ENCODE results near the gene SIPA1L3. TPM values are rescaled to one million over a fixed set of nuclear protein-coding genes. Genes with fewer than 3 reads are reported as not detected.

SIPA1L3 gene
- total RNA-seq, 1 donor from 2014 or later: 27.1 TPM

- H3K4me1 ChIP-seq: no peaks in the 10 kb centered on the region
- no peaks in the 10 kb centered on the region for H3K27me3 ChIP-seq
- no peak overlapping the region for H3K27ac ChIP-seq
- intact Hi-C loops (cut with DNase I): no loop called here
- H3K4me3 ChIP-seq: no peak overlapping the region
- H3K36me3 ChIP-seq: peaks cover 16 to 19% of the 10 kb centered on the region in 2 donors
- no peak for DNase-seq (ENCODE audit: low spot score in 2 of 2)
- no peaks in the 10 kb centered on the region for H3K9me3 ChIP-seq
- TF ChIP-seq CTCF (IDR thresholded peaks at IDR 0.05): no peak
Observed at GRCh38 chr19:38190061-38190460, 283.1 kb downstream of the SIPA1L3 start.

GRCh38 chr19:38190793-38191192 lies 283.8 kb downstream of the SIPA1L3 start:
- no peaks in the 10 kb centered on the region for H3K27me3 ChIP-seq
- no peak for TF ChIP-seq CTCF (IDR thresholded peaks at IDR 0.05)
- intact Hi-C loops (cut with DNase I): no loop called here
- no peaks in the 10 kb centered on the region for H3K4me1 ChIP-seq
- H3K27ac ChIP-seq: no peak overlapping the region
- DNase-seq (ENCODE audit: low spot score in 2 of 2): no peak
- H3K9me3 ChIP-seq: no peaks in the 10 kb centered on the region
- no peak overlapping the region for H3K4me3 ChIP-seq
- peaks cover 16 to 24% of the 10 kb centered on the region in 2 donors for H3K36me3 ChIP-seq

- Histone ChIP-seq H3K27me3 (no peaks in the 10 kb centered on the region), H3K4me1 (no peaks in the 10 kb centered on the region), H3K4me3 (no peak overlapping the region), H3K9me3 (no peaks in the 10 kb centered on the region), H3K36me3 (peaks cover 16 to 24% of the 10 kb centered on the region in 2 donors), H3K27ac (no peak overlapping the region)
- TF ChIP-seq CTCF (IDR thresholded peaks at IDR 0.05): no peak
- DNase-seq (ENCODE audit: low spot score in 2 of 2): no peak
- intact Hi-C loops (cut with DNase I): no loop called here
Observed at GRCh38 chr19:38191747-38192146, 284.7 kb downstream of the SIPA1L3 start.

GRCh38 chr19:38193445-38193844 lies 286.4 kb downstream of the SIPA1L3 start:
- DNase-seq (ENCODE audit: low spot score in 2 of 2): no peak
- H3K36me3 ChIP-seq: peaks cover 21 to 27% of the 10 kb centered on the region in 2 donors
- no peaks in the 10 kb centered on the region for H3K9me3 ChIP-seq
- intact Hi-C loops (cut with DNase I): no loop called here
- no peaks in the 10 kb centered on the region for H3K4me1 ChIP-seq
- TF ChIP-seq CTCF (IDR thresholded peaks at IDR 0.05): no peak
- H3K4me3 ChIP-seq: no peak overlapping the region
- no peaks in the 10 kb centered on the region for H3K27me3 ChIP-seq
- no peak overlapping the region for H3K27ac ChIP-seq

GRCh38 chr19:38194061-38194701 lies 287.2 kb downstream of the SIPA1L3 start:
- Histone ChIP-seq H3K4me3 (no peak overlapping the region), H3K4me1 (no peaks in the 10 kb centered on the region), H3K9me3 (no peaks in the 10 kb centered on the region), H3K27ac (no peak overlapping the region), H3K27me3 (no peaks in the 10 kb centered on the region), H3K36me3 (peaks cover 27 to 28% of the 10 kb centered on the region in 2 donors)
- no peak for DNase-seq (ENCODE audit: low spot score in 2 of 2)
- TF ChIP-seq CTCF (IDR thresholded peaks at IDR 0.05): no peak
- intact Hi-C loops (cut with DNase I): no loop called here

- intact Hi-C loops (cut with DNase I): no loop called here
- Histone ChIP-seq H3K27ac (no peak overlapping the region), H3K36me3 (peaks cover 27 to 32% of the 10 kb centered on the region in 2 donors), H3K27me3 (no peaks in the 10 kb centered on the region), H3K4me1 (no peaks in the 10 kb centered on the region), H3K9me3 (no peaks in the 10 kb centered on the region), H3K4me3 (no peak overlapping the region)
- no peak for DNase-seq (ENCODE audit: low spot score in 2 of 2)
- no peak for TF ChIP-seq CTCF (IDR thresholded peaks at IDR 0.05)
Observed at GRCh38 chr19:38195237-38195636, 288.2 kb downstream of the SIPA1L3 start.
